Nephron (organoid): ENCODE results near the gene ZNF575.

ENCODE experiments used
- H3K27ac Mint-ChIP-seq, 3 experiments: 2 replicates each; pipeline ENCODE4 v1.8.0; 2020; ENCODE audit warnings: mixed read lengths in 3 of 3, mild to moderate bottlenecking in 2 of 3, moderate library complexity in 1 of 3
- H3K27me3 Mint-ChIP-seq: 2 replicates; pipeline ENCODE4 v1.8.0; 2021; ENCODE audit warnings: low read depth, mild to moderate bottlenecking, moderate library complexity, mixed read lengths
- H3K36me3 Mint-ChIP-seq: 2 replicates; pipeline ENCODE4 v1.8.0; 2020; ENCODE audit warnings: low read depth, mixed read lengths
- H3K4me1 Mint-ChIP-seq: 2 replicates; pipeline ENCODE4 v1.8.0; 2020; ENCODE audit warnings: mixed read lengths
- H3K4me3 Mint-ChIP-seq, 3 experiments: 2 replicates each; pipeline ENCODE4 v1.8.0; 2020; ENCODE audit warnings: mild to moderate bottlenecking in 3 of 3, mixed read lengths in 3 of 3, moderate library complexity in 2 of 3
- H3K9me3 Mint-ChIP-seq: 2 replicates; pipeline ENCODE4 v1.8.0; 2020; ENCODE audit warnings: mixed read lengths
- CTCF ChIP-seq, 3 experiments: fragments of 200-600 bp; sonication (generic); IDR thresholded peaks; one replicate each; pipeline ENCODE4 v1.5.0; 2021; ENCODE audit warnings: antibody characterized with exemption in 3 of 3; ENCODE audit not compliant: unreplicated experiment in 3 of 3

ZNF575 gene

GRCh38 chr19:43548706-43549105 lies 15.7 kb downstream of the ZNF575 start:
- no peak for TF ChIP-seq CTCF (IDR thresholded peaks at IDR 0.05; ENCODE audit: unreplicated experiment in 3 of 3)
- H3K36me3 Mint-ChIP-seq: peaks cover 55% of the 10 kb centered on the region
- no peaks in the 10 kb centered on the region for H3K9me3 Mint-ChIP-seq
- no peaks in the 10 kb centered on the region for H3K4me1 Mint-ChIP-seq
- H3K4me3 Mint-ChIP-seq: no peak overlapping the region
- no peaks in the 10 kb centered on the region for H3K27me3 Mint-ChIP-seq
- H3K27ac Mint-ChIP-seq: no peak overlapping the region

GRCh38 chr19:43551399-43552197 lies 18.6 kb downstream of the ZNF575 start:
- TF ChIP-seq CTCF (IDR thresholded peaks at IDR 0.05; ENCODE audit: unreplicated experiment in 3 of 3): no peak
- Mint-ChIP-seq H3K9me3 (no peaks in the 10 kb centered on the region), H3K27ac (no peak overlapping the region), H3K4me1 (no peaks in the 10 kb centered on the region), H3K27me3 (no peaks in the 10 kb centered on the region), H3K4me3 (no peak overlapping the region), H3K36me3 (peaks cover 52% of the 10 kb centered on the region)

GRCh38 chr19:43552198-43552450 lies 19.1 kb downstream of the ZNF575 start:
- no peak overlapping the region for H3K4me3 Mint-ChIP-seq
- no peaks in the 10 kb centered on the region for H3K4me1 Mint-ChIP-seq

GRCh38 chr19:43552616-43553015 lies 19.6 kb downstream of the ZNF575 start:
- Mint-ChIP-seq H3K27ac (no peak overlapping the region), H3K4me1 (no peaks in the 10 kb centered on the region), H3K9me3 (no peaks in the 10 kb centered on the region), H3K36me3 (peaks cover 56% of the 10 kb centered on the region), H3K27me3 (no peaks in the 10 kb centered on the region), H3K4me3 (no peak overlapping the region)
- TF ChIP-seq CTCF (IDR thresholded peaks at IDR 0.05; ENCODE audit: unreplicated experiment in 3 of 3): no peak

More at GRCh38 chr19:43552198-43552450, 19.1 kb downstream of the ZNF575 start:
- no peaks in the 10 kb centered on the region for H3K27me3 Mint-ChIP-seq
- H3K27ac Mint-ChIP-seq: no peak overlapping the region
- peaks cover 52% of the 10 kb centered on the region for H3K36me3 Mint-ChIP-seq
- TF ChIP-seq CTCF (IDR thresholded peaks at IDR 0.05; ENCODE audit: unreplicated experiment in 3 of 3): no peak
- H3K9me3 Mint-ChIP-seq: no peaks in the 10 kb centered on the region

- no peaks in the 10 kb centered on the region for H3K4me1 Mint-ChIP-seq
- no peaks in the 10 kb centered on the region for H3K27me3 Mint-ChIP-seq
- H3K27ac Mint-ChIP-seq: peak overlapping the region in 1 of 3 experiments; percentile 38
- no peaks in the 10 kb centered on the region for H3K9me3 Mint-ChIP-seq
- peaks cover 56% of the 10 kb centered on the region for H3K36me3 Mint-ChIP-seq
- H3K4me3 Mint-ChIP-seq: no peak overlapping the region
- no peak for TF ChIP-seq CTCF (IDR thresholded peaks at IDR 0.05; ENCODE audit: unreplicated experiment in 3 of 3)
Observed at GRCh38 chr19:43553656-43554055, 20.7 kb downstream of the ZNF575 start.

- Mint-ChIP-seq H3K27me3 (no peaks in the 10 kb centered on the region), H3K36me3 (peaks cover 50% of the 10 kb centered on the region), H3K9me3 (no peaks in the 10 kb centered on the region), H3K27ac (no peak overlapping the region), H3K4me1 (no peaks in the 10 kb centered on the region), H3K4me3 (no peak overlapping the region)
- no peak for TF ChIP-seq CTCF (IDR thresholded peaks at IDR 0.05; ENCODE audit: unreplicated experiment in 3 of 3)
Observed at GRCh38 chr19:43554317-43554895, 21.4 kb downstream of the ZNF575 start.
